Measurements from ENCODE around the gene VMP1. TPM values are rescaled to one million over a fixed set of nuclear protein-coding genes. Genes with fewer than 3 reads are reported as not detected.

Gene VMP1
- total and polyA plus RNA-seq, 4 donors, result 46.4 to 118 (median 71.6) TPM

GRCh38 chr17:59765038-59765437 lies 57.6 kb downstream of the VMP1 start:
- no peaks in the 10 kb centered on the region for H3K4me1 ChIP-seq (ENCODE audit: control insufficient read depth in 4 of 4, insufficient read depth in 4 of 4, low read length in 3 of 4)
- H3K9ac ChIP-seq (ENCODE audit: low read depth in 1 of 2, low read length in 2 of 2), result no peak overlapping the region
- no peaks in the 10 kb centered on the region for H3K27me3 ChIP-seq (ENCODE audit: control insufficient read depth in 4 of 4, insufficient read depth in 4 of 4, low read length in 3 of 4)
- no peaks in the 10 kb centered on the region for H3K9me3 ChIP-seq (ENCODE audit: control insufficient read depth in 4 of 4, low read length in 3 of 4)
- no peak for TF ChIP-seq RXRA (IDR thresholded peaks at IDR 0.05)
- no peak for TF ChIP-seq ATF3 (IDR thresholded peaks at IDR 0.05)
- no peak for TF ChIP-seq SP1 (IDR thresholded peaks at IDR 0.05)
- no peak for TF ChIP-seq REST (IDR thresholded peaks at IDR 0.05)
- peaks cover 0 to 10% (median 3%) of the 10 kb centered on the region in 4 donors for H3K36me3 ChIP-seq (ENCODE audit: control insufficient read depth in 4 of 4, insufficient read depth in 3 of 4, low read depth in 1 of 4, low read length in 3 of 4)
- no peak for DNase-seq (ENCODE audit: low spot score)
- H3K27ac ChIP-seq (ENCODE audit: low read depth in 1 of 2, low read length in 2 of 2), result no peak overlapping the region
- no peak overlapping the region for H3K4me3 ChIP-seq (ENCODE audit: low read depth in 1 of 3, low read length in 3 of 3)

- Histone ChIP-seq H3K36me3 (ENCODE audit: control insufficient read depth in 4 of 4, insufficient read depth in 3 of 4, low read depth in 1 of 4, low read length in 3 of 4) (peaks cover 0 to 10% (median 3%) of the 10 kb centered on the region in 4 donors), H3K27ac (ENCODE audit: low read depth in 1 of 2, low read length in 2 of 2) (no peak overlapping the region), H3K4me3 (ENCODE audit: low read depth in 1 of 3, low read length in 3 of 3) (no peak overlapping the region), H3K9me3 (ENCODE audit: control insufficient read depth in 4 of 4, low read length in 3 of 4) (no peaks in the 10 kb centered on the region), H3K27me3 (ENCODE audit: control insufficient read depth in 4 of 4, insufficient read depth in 4 of 4, low read length in 3 of 4) (no peaks in the 10 kb centered on the region), H3K9ac (ENCODE audit: low read depth in 1 of 2, low read length in 2 of 2) (no peak overlapping the region), H3K4me1 (ENCODE audit: control insufficient read depth in 4 of 4, insufficient read depth in 4 of 4, low read length in 3 of 4) (no peaks in the 10 kb centered on the region)
- TF ChIP-seq HNF4A (conservative IDR thresholded peaks at IDR 0.05), result no peak
- TF ChIP-seq GABPA (IDR thresholded peaks at IDR 0.05 in 1 of 2, conservative IDR thresholded peaks at IDR 0.05 in 1 of 2), result no peak
- TF ChIP-seq, protein P1, sequence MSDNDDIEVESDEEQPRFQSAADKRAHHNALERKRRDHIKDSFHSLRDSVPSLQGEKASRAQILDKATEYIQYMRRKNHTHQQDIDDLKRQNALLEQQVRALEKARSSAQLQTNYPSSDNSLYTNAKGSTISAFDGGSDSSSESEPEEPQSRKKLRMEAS (IDR thresholded peaks at IDR 0.05), result no peak
- TF ChIP-seq SP1 (IDR thresholded peaks at IDR 0.05), result no peak
- TF ChIP-seq TAF1 (conservative IDR thresholded peaks at IDR 0.05), result no peak
- TF ChIP-seq NR2F2 (IDR thresholded peaks at IDR 0.05), result no peak
- no peak for TF ChIP-seq REST (IDR thresholded peaks at IDR 0.05)
- TF ChIP-seq HNF4G (IDR thresholded peaks at IDR 0.05), result no peak
- no peak for TF ChIP-seq EGR1 (IDR thresholded peaks at IDR 0.05; ENCODE audit: low read depth in 2 of 2)
- TF ChIP-seq YY1 (IDR thresholded peaks at IDR 0.05), result no peak
- no peak for DNase-seq (ENCODE audit: low spot score)
- 99% methylated on average over 6 of the region's 6 CpGs for WGBS
These were observed 59.0 kb downstream of the VMP1 start for GRCh38 chr17:59766491-59766890.

All from liver (tissue), 9 donors.